Measurements from ENCODE around the gene PEX14. TPM values are rescaled to one million over a fixed set of nuclear protein-coding genes. Genes with fewer than 3 reads are reported as not detected.
"Not testable (repeated sequence)": the region's sequence is repeated elsewhere in the genome, so short reads cannot be mapped to it uniquely, and the experiment has no call there.

Gene PEX14
- total RNA-seq, 1 donor from 2014 or later = 47.6 TPM

- peak; percentile 86 for DNase-seq (ENCODE audit: low spot score)
These were observed 20.2 kb downstream of the PEX14 start for GRCh38 chr1:10494754-10495474.

DNA sequence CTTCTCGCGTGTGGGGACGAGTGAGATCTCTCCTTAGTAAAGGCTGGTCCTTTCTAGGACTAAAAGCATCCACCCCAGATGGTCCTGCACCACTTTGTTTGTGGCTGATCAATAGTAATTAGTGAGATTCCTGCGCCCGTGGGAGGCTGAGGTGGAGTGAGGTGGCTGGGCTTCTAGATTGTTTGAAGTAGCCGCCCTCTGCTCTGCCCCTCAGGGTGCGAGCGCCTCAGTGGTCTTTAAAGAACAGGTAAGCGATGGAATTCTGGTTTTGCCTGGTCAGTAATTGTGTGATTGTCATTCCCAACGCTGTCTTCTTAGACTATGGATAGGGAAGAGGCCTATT lies 20.7 kb downstream of the PEX14 start:
- no peak for DNase-seq (ENCODE audit: low spot score)

DNA sequence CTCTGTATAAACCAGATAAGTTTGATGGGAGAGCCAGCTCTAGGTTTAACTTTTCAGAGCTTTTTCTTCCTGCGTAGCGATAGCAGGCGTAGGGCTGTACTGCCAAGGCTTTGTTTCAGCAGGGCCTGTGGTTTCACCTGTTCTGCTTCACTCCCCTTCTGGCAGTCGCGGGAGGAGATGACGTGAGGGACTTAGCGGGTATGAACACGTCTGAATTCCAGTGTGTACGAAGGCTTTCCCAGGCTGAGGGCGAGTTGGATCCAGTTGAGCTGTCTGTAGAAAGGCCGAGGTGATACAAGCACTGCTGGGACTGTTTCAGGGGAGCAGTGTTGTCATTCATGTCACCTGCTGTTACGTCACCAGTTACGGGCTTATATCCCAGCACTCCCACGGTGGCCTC lies 21.2 kb downstream of the PEX14 start:
- DNase-seq (ENCODE audit: low spot score) = peak; percentile 91

- DNase-seq (ENCODE audit: low spot score) = no peak
These were observed 22.4 kb downstream of the PEX14 start for GRCh38 chr1:10497109-10497508.

- no peak for DNase-seq (ENCODE audit: low spot score)
These were observed 23.5 kb downstream of the PEX14 start for GRCh38 chr1:10498231-10498630.

GRCh38 chr1:10502206-10502605 lies 27.5 kb downstream of the PEX14 start:
- no peak for DNase-seq (ENCODE audit: low spot score)

GRCh38 chr1:10504249-10504648 lies 29.5 kb downstream of the PEX14 start:
- DNase-seq (ENCODE audit: low spot score) = no peak

- DNase-seq (ENCODE audit: low spot score) = not testable (repeated sequence)
These were observed 31.4 kb downstream of the PEX14 start for GRCh38 chr1:10506046-10506676.

- no peak for DNase-seq (ENCODE audit: low spot score)
These were observed 31.9 kb downstream of the PEX14 start for GRCh38 chr1:10506677-10507047.

- DNase-seq (ENCODE audit: low spot score) = peak; percentile 66
These were observed 32.5 kb downstream of the PEX14 start for GRCh38 chr1:10507111-10507879.

- DNase-seq (ENCODE audit: low spot score) = no peak
These were observed 33.8 kb downstream of the PEX14 start for GRCh38 chr1:10508511-10508951.

GRCh38 chr1:10509809-10510509 lies 35.2 kb downstream of the PEX14 start:
- DNase-seq (ENCODE audit: low spot score) = no peak

GRCh38 chr1:10510520-10511493 lies 36.1 kb downstream of the PEX14 start:
- no peak for DNase-seq (ENCODE audit: low spot score)

DNA sequence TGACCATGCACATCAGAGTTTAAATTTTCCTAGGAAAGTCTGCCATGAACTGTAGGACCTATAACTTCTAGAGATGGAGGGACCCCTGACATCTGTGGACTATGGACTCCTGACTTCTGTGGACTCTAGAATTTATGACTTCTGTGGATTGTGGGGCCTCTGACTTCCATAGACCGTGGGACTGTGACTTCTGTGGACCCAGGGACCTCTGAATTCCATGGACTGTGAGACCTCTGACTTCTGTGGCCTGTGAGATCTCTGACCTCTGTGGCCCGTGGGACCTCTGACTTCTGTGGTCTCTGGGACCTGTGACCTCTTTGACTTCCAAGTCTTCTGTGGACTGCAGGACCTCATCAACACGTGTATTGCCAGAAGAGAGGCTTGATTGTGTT lies 36.7 kb downstream of the PEX14 start:
- no peak for DNase-seq (ENCODE audit: low spot score)

DNA sequence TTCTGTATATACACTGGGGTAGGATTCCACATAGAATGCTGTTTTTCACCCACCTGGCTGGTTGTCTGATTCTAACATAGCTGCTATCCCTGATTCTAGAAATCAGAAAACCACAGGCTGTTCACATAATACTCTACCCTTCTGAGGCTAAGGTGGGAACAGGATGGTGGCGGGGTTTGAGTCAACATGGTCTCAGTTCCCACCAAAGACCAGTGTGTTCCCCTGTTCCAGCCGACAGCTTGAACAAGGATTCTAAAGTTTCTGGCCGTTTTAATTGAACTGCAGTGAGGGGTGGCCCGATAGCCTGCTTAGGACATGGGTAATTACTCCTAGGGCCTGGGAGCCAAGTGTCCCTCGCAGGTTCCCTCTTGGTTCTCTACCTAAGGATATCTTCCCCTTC lies 38.4 kb downstream of the PEX14 start:
- no peak for DNase-seq (ENCODE audit: low spot score)

DNA sequence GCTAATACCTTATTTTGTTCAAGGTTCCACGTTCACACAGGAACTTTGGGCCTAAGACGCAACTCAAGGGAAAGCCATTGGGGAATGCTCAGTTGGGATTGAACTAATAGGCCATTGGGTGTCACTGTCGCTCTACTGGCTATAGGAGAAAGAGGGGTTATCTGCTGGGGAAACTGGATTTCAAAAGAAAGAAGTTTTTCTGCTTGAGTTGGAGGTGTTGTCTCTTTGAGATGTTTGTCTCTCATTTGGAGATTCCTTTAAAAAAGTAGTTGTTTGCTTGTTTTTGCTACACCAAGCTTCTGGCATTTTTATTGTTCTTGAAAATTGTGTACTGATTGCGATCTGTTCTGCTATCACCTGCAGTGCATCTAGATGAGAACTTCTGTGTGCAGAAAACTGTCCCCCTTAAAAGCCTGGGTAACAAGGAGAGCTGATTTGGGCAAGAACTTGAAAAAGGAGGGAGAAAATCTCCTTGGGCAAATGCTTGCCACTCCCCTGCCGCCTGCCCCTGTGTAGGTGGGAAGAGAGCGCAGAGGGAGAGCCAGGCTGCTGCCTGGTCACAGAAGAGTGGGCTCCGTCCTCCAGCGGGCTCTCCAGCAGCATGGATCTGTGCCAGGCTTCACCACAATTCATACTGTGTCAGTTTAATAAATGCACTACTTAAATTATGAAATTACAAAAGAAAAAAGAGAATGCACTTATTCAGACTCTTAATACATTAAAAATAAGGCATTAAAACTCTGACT lies 39.9 kb downstream of the PEX14 start:
- no peak for DNase-seq (ENCODE audit: low spot score)

- DNase-seq (ENCODE audit: low spot score) = no peak
These were observed 40.7 kb downstream of the PEX14 start for GRCh38 chr1:10515301-10515975.

DNA sequence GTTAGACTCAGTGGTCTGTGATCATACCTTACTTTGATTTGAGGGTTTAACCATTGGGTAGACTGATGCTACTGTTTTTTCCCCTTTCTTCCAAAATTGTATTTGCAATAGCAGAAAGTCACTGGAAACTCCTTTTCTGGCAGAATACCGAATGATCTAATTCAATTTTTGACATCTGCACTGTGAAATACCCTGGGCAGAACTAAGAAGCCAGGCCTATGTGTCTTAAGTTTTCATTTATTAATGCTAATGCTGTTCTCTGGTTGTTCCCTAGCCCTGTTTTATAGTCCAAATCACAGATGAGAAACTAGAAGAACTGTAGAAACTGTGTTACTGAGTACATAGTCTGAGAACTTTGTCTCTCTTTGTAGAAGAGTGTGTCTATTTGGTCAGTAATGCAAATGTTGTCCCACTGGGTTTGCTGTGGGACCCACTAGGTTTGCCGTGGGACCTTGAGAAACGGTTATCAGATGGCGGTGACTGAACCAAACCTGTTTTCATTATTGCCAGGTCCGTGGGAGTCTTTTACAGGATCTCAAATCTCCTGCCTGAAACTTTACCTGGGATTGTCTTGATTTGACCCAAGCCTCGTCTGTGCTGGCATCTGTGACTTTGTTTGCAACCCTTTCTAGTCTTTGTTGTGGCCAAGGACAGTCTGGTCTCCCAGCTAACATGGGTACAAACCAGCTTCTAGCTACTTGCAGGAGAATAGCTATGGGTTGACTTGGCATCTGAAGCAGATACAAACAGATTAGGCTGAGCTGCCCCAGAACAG lies 41.4 kb downstream of the PEX14 start:
- DNase-seq (ENCODE audit: low spot score) = no peak
